Choroid plexus epithelial cell (primary cell): Measurements from ENCODE around the gene AXL.

Experiments used
- DNase-seq: peaks from one replicate; pipeline ENCODE4 v3.0.0-alpha.2; 2010; ENCODE audit warnings: low read depth
- H3K4me3 ChIP-seq: 2 replicates; pipeline ENCODE4 v1.5.1; 2011; ENCODE audit warnings: low read depth, mild to moderate bottlenecking, control low read depth, low read length, moderate library complexity
- CTCF ChIP-seq: conservative IDR thresholded peaks from 2 replicates; pipeline ENCODE4 v1.5.1; 2011; ENCODE audit warnings: low read depth, mild to moderate bottlenecking, control low read depth, inconsistent platforms, low read length, moderate library complexity

Gene AXL

GRCh38 chr19:41239363-41239762 is 20.3 kb downstream of the AXL start:
- DNase-seq: no peak
- H3K4me3 ChIP-seq: no peak overlapping the region
- no peak for TF ChIP-seq CTCF

DNA sequence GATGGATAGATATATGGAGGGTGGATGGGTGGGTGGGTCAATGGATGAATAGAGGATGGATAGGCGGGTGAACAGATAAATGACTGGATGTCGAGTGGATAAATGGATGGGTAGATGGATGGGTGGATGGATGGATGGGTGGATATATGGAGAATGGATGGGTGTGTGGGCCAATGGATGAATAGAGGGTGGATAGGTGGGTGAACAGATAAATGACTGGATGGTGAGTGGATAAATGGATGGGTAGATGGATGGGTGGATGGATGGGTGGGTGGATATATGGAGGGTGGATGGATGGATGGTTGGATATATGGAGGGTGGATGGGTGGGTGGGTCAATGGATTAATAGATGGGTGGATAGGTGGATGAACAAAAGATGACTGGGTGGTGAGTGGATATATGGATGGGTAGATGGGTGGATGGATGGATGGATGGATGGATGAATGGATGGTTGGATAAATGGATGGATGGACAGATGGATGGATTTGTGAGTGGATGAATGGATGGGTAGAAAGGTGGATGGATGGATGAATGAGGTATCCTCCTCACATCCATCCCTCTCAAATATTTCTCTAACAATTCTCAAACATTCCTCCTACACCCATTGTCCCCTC is 21.0 kb downstream of the AXL start:
- no peak for DNase-seq
- H3K4me3 ChIP-seq: no peak overlapping the region
- TF ChIP-seq CTCF: no peak

- no peak for TF ChIP-seq CTCF
- DNase-seq: no peak
- H3K4me3 ChIP-seq: no peak overlapping the region
These were observed 22.8 kb downstream of the AXL start for GRCh38 chr19:41241859-41242258.

- no peak overlapping the region for H3K4me3 ChIP-seq
- no peak for DNase-seq
- no peak for TF ChIP-seq CTCF
These were observed 25.1 kb downstream of the AXL start for GRCh38 chr19:41244117-41244516.

DNA sequence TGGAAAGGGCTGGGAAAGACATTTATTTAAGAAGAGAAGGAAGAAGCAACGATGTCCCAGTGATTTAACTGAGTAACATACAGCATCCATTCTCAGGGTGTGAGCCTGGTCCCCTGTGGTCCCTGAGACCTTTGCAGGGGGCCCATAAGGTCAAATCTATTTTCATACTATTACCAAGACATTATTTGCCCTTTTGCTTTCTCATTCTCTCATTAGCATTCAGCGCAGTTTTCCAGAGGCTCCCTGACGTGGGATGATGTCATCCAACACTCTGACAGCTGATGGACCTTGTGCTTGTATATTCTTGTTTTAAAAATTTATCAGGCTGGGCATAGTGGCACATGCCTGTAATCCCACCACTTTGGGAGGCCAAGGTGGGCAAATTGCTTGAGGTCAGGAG is 26.8 kb downstream of the AXL start:
- DNase-seq: no peak
- no peak for TF ChIP-seq CTCF
- no peak overlapping the region for H3K4me3 ChIP-seq

GRCh38 chr19:41248895-41249294 is 29.9 kb downstream of the AXL start:
- peak; percentile 25 for TF ChIP-seq CTCF
- H3K4me3 ChIP-seq: no peak overlapping the region
- DNase-seq: no peak

DNA sequence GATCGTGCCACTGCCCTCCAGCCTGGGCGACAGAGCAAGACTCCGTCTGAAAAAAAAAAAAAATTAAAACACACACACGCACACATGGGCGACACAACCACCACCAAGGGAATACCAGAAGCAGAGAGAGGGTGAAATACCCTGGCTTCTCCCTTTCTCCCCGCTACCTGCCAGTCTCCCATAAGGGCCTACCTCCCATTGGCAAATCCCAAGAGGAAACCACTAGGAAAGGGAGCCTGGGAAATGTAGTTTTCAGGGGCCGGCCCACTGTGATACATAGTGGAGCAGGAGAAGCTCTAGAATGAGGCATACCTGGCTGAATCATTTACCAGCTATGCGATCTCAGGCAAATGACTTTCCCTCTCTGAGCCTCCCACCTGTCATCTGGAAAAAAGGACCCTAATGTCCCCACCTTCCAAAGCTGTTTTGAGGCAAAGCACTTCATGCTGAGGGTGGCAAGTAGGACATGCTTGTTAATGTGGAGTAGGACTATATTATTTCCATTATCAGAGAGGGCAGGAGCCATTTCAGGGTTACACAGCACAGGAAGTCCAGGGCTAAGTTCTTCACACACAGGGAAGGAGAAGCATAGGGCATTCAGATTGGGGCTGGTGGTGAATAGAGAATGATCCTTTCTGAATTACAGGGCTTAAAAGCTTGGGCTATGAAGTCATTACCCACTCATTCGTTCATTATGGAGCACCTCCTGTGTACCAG is 30.8 kb downstream of the AXL start:
- no peak for DNase-seq
- no peak overlapping the region for H3K4me3 ChIP-seq
- TF ChIP-seq CTCF: no peak
